ENCODE data around the gene COL17A1. TPM values are rescaled to one million over a fixed set of nuclear protein-coding genes. Genes with fewer than 3 reads are reported as not detected.

COL17A1 gene
- total RNA-seq, 1 experiment from 2014 or later, result 1.2 TPM

- DNase-seq (peak; percentile 53), ATAC-seq (peak; percentile 8; the same call in 1 of the 2 replicates)
- Histone ChIP-seq H3K9ac (ENCODE audit: low read length) (peak overlapping the region; percentile 99), H3K27ac (ENCODE audit: low read length) (peak overlapping the region; percentile 99), H3K27me3 (ENCODE audit: low read length) (no peaks in the 10 kb centered on the region), H3K4me2 (ENCODE audit: low read length) (peak overlapping the region; percentile 95), H3K9me3 (ENCODE audit: low read length) (no peaks in the 10 kb centered on the region), H2AFZ (ENCODE audit: low read length) (0 out of 2 replicates have a peak overlapping the region, but pooled peaks have one; percentile 16), H3K9me2 (replicated peaks; ENCODE audit: low read length) (no peaks in the 10 kb centered on the region), H3K4me3 (ENCODE audit: low read length) (peak overlapping the region; percentile 23), H3K36me3 (ENCODE audit: low read depth, low read length) (no peaks in the 10 kb centered on the region), H3F3A (ENCODE audit: low read length, unreplicated experiment) (peaks cover 3% of the 10 kb centered on the region), H3K4me1 (ENCODE audit: insufficient read depth, low read length) (peaks cover 51% of the 10 kb centered on the region), H3K79me2 (ENCODE audit: low read length) (peaks cover 8% of the 10 kb centered on the region; the same call in 1 of the 2 replicates), H4K20me1 (ENCODE audit: low read length) (no peaks in the 10 kb centered on the region)
- no peak for TF ChIP-seq EZH2 (IDR thresholded peaks at IDR 0.05; ENCODE audit: low read length, unreplicated experiment)
- TF ChIP-seq CTCF (conservative IDR thresholded peaks at IDR 0.05; ENCODE audit: low read depth, low read length), result no peak
- no peak for TF ChIP-seq EZH2phosphoT487 (IDR thresholded peaks at IDR 0.05; ENCODE audit: borderline replicate concordance, low read length)
- CTCF ChIA-PET, result interaction anchor here (0.6 kb wide), 1 partner anchor 155 kb away, joined by 4 read pairs; no protein-coding TSS in a partner anchor
- BruUV-seq (replicated peaks), result no TSS peak
- POLR2A ChIA-PET (ENCODE audit: unreplicated experiment), result interaction anchor here (0.6 kb wide), 1 partner anchor 407 kb away, joined by 6 read pairs; no protein-coding TSS in a partner anchor
- intact Hi-C loops (cut with micrococcal nuclease), result loop anchor here (1.0 to 5.0 kb wide), 3 partner anchors 10 to 153 kb away; partner anchors contain the start of gene SLK
Observed at GRCh38 chr10:104119996-104120395, 34.3 kb upstream of the COL17A1 start.

GRCh38 chr10:104117839-104118323, 32.2 kb upstream of the COL17A1 start:
- Histone ChIP-seq H3K79me2 (ENCODE audit: low read length) (peaks cover 7% of the 10 kb centered on the region; the same call in 1 of the 2 replicates), H3K27me3 (ENCODE audit: low read length) (no peaks in the 10 kb centered on the region), H4K20me1 (ENCODE audit: low read length) (no peaks in the 10 kb centered on the region), H2AFZ (ENCODE audit: low read length) (peak overlapping the region; percentile 46; the same call in 1 of the 2 replicates), H3K36me3 (ENCODE audit: low read depth, low read length) (no peaks in the 10 kb centered on the region), H3K27ac (ENCODE audit: low read length) (peak overlapping the region; percentile 99), H3K4me1 (ENCODE audit: insufficient read depth, low read length) (peaks cover 46% of the 10 kb centered on the region), H3K9me2 (replicated peaks; ENCODE audit: low read length) (no peaks in the 10 kb centered on the region), H3K4me2 (ENCODE audit: low read length) (peak overlapping the region; percentile 81), H3K4me3 (ENCODE audit: low read length) (no peak overlapping the region), H3K9me3 (ENCODE audit: low read length) (no peaks in the 10 kb centered on the region), H3K9ac (ENCODE audit: low read length) (peak overlapping the region; percentile 80), H3F3A (ENCODE audit: low read length, unreplicated experiment) (peaks cover 3% of the 10 kb centered on the region)
- BruUV-seq (replicated peaks), result no TSS peak
- intact Hi-C loops (cut with micrococcal nuclease), result loop anchor here (2.0 kb wide), 1 partner anchor 19 kb away; no protein-coding TSS in a partner anchor
- ChIA-PET POLR2A (ENCODE audit: unreplicated experiment) (no interaction called here), CTCF (no interaction called here)
- DNase-seq, result peak; percentile 94
- no peak for TF ChIP-seq EZH2 (IDR thresholded peaks at IDR 0.05; ENCODE audit: low read length, unreplicated experiment)
- TF ChIP-seq CTCF (conservative IDR thresholded peaks at IDR 0.05; ENCODE audit: low read depth, low read length), result no peak
- TF ChIP-seq EZH2phosphoT487 (IDR thresholded peaks at IDR 0.05; ENCODE audit: borderline replicate concordance, low read length), result no peak
- ATAC-seq, result peak; percentile 42

GRCh38 chr10:104113376-104113956, 27.8 kb upstream of the COL17A1 start:
- no TSS peak for BruUV-seq (replicated peaks)
- Histone ChIP-seq H3K79me2 (ENCODE audit: low read length) (no peaks in the 10 kb centered on the region), H3K36me3 (ENCODE audit: low read depth, low read length) (no peaks in the 10 kb centered on the region), H3K9ac (ENCODE audit: low read length) (no peak overlapping the region), H3K4me3 (ENCODE audit: low read length) (no peak overlapping the region), H3K4me1 (ENCODE audit: insufficient read depth, low read length) (peaks cover 34% of the 10 kb centered on the region), H3K9me2 (replicated peaks; ENCODE audit: low read length) (no peaks in the 10 kb centered on the region), H3K4me2 (ENCODE audit: low read length) (no peak overlapping the region), H2AFZ (ENCODE audit: low read length) (no peak overlapping the region), H3K9me3 (ENCODE audit: low read length) (no peaks in the 10 kb centered on the region), H3K27ac (ENCODE audit: low read length) (no peak overlapping the region), H4K20me1 (ENCODE audit: low read length) (no peaks in the 10 kb centered on the region), H3F3A (ENCODE audit: low read length, unreplicated experiment) (peaks cover 12% of the 10 kb centered on the region), H3K27me3 (ENCODE audit: low read length) (no peaks in the 10 kb centered on the region)
- CTCF ChIA-PET, result no interaction called here
- POLR2A ChIA-PET (ENCODE audit: unreplicated experiment), result no interaction called here
- ATAC-seq (no peak), DNase-seq (no peak)
- TF ChIP-seq EZH2 (IDR thresholded peaks at IDR 0.05; ENCODE audit: low read length, unreplicated experiment) (no peak), EZH2phosphoT487 (IDR thresholded peaks at IDR 0.05; ENCODE audit: borderline replicate concordance, low read length) (no peak), CTCF (conservative IDR thresholded peaks at IDR 0.05; ENCODE audit: low read depth, low read length) (no peak)
- intact Hi-C loops (cut with micrococcal nuclease), result no loop called here
